Endothelial cell of umbilical vein (primary cell): ENCODE data around the gene MIEN1. TPM values are rescaled to one million over a fixed set of nuclear protein-coding genes. Genes with fewer than 3 reads are reported as not detected.

Experiments
- BruUV-seq: library from RNA; stranded (reverse); fragments of 400-500 nt; replicated peaks from 2 replicates; lab custom pipeline; 2021; lab: Mats Ljungman, UMichigan
- CTCF ChIA-PET: fragments of 300-600, 350-600 bp; sonication (Branson Sonifier 250); formaldehyde crosslinking; loops from one replicate; lab custom pipeline; 2021; ENCODE audit warnings: antibody characterized with exemption, inconsistent platforms; lab: Charles Lee
- POLR2A ChIA-PET: fragments of 300-600, 350-600 bp; sonication (Branson Sonifier 250); formaldehyde crosslinking; loops from one replicate; lab custom pipeline; 2021; ENCODE audit warnings: antibody characterized with exemption, inconsistent platforms; lab: Charles Lee
- DNase-seq: peaks from one replicate; pipeline ENCODE4 v3.0.0-alpha.2; 2011; ENCODE audit warnings: low read depth, low spot score
- FAIRE-seq: peaks from 2 replicates; lab custom pipeline; 2011; peaks lifted over from hg19 to GRCh38; lab: Jason Lieb, UNC
- H2AFZ ChIP-seq: 2 replicates; pipeline ENCODE4 v1.6.0; 2012; ENCODE audit warnings: low read depth, low read length, control low read depth, inconsistent platforms
- H3K27ac ChIP-seq: 2 replicates; pipeline ENCODE4 v1.5.1; 2011; ENCODE audit warnings: low read depth, mild to moderate bottlenecking, control low read depth, low read length, moderate library complexity; ENCODE audit not compliant: insufficient read depth
- H3K27me3 ChIP-seq, 2 experiments: 2 replicates each; pipeline versions ENCODE4 v1.6.0 to v1.6.1; 2011; ENCODE audit warnings: low read length in 2 of 2, mixed read lengths in 1 of 2; ENCODE audit not compliant: control insufficient read depth in 2 of 2, insufficient read depth in 2 of 2
- H3K36me3 ChIP-seq, 2 experiments: 2 replicates in 1 of 2; 3 replicates in 1 of 2; pipeline ENCODE4 v1.5.1; 2011; ENCODE audit warnings: low read length in 2 of 2, mild to moderate bottlenecking in 1 of 2, moderate library complexity in 1 of 2; ENCODE audit not compliant: control insufficient read depth in 2 of 2, insufficient read depth in 2 of 2; ENCODE audit errors: extremely low read depth in 1 of 2
- H3K4me1 ChIP-seq: 3 replicates; pipeline ENCODE4 v1.5.1; 2011; ENCODE audit warnings: mild to moderate bottlenecking, low read length; ENCODE audit not compliant: control insufficient read depth, insufficient read depth; ENCODE audit errors: extremely low read depth
- H3K4me2 ChIP-seq: 2 replicates; pipeline ENCODE4 v1.6.1; 2011; ENCODE audit warnings: low read length, control low read depth, mixed read lengths; ENCODE audit not compliant: insufficient read depth
- H3K4me3 ChIP-seq, 3 experiments: fragments of 200-600 bp in 1 of 3; sonication (generic), shearing (Covaris generic) in 1 of 3; replicated peaks in 1 of 3; 2 replicates each; pipeline ENCODE4 v1.5.1; 2011 to 2016; ENCODE audit warnings: control low read depth in 3 of 3, low read length in 3 of 3, mild to moderate bottlenecking in 2 of 3, inconsistent platforms in 1 of 3, low read depth in 1 of 3, moderate library complexity in 1 of 3; ENCODE audit not compliant: insufficient read depth in 1 of 3
- H3K79me2 ChIP-seq: 2 replicates; pipeline ENCODE4 v1.6.0; 2012; ENCODE audit warnings: low read length, inconsistent platforms; ENCODE audit not compliant: control insufficient read depth, insufficient read depth
- H3K9ac ChIP-seq: replicated peaks from 2 replicates; pipeline ENCODE3; 2011; ENCODE audit warnings: low read length, control low read depth; ENCODE audit not compliant: insufficient read depth; ENCODE audit errors: extremely low read depth
- H3K9me1 ChIP-seq: replicated peaks from 3 replicates; pipeline ENCODE4 v1.6.0; 2011; ENCODE audit warnings: mild to moderate bottlenecking, low read length; ENCODE audit not compliant: control insufficient read depth, insufficient read depth; ENCODE audit errors: extremely low read depth
- H3K9me3 ChIP-seq: replicated peaks from 2 replicates; pipeline ENCODE4 v1.5.1; 2012; ENCODE audit warnings: low read length, inconsistent platforms; ENCODE audit not compliant: control insufficient read depth, insufficient read depth
- H4K20me1 ChIP-seq: replicated peaks from 2 replicates; pipeline ENCODE3; 2011; ENCODE audit warnings: mild to moderate bottlenecking, low read length; ENCODE audit not compliant: control insufficient read depth, insufficient read depth; ENCODE audit errors: extremely low read depth
- EZH2 ChIP-seq: IDR thresholded peaks from 2 replicates; pipeline ENCODE4 v1.6.1; 2012; ENCODE audit warnings: borderline replicate concordance, low read depth, mild to moderate bottlenecking, moderate library complexity, low read length, inconsistent platforms; ENCODE audit not compliant: severe bottlenecking
- FOS ChIP-seq: IDR thresholded peaks from 2 replicates; pipeline ENCODE4 v1.6.1; 2011; ENCODE audit warnings: mild to moderate bottlenecking, low read length, moderate library complexity, borderline replicate concordance; ENCODE audit not compliant: insufficient read depth
- GATA2 ChIP-seq: IDR thresholded peaks from 2 replicates; pipeline ENCODE4 v1.7.0; 2011; ENCODE audit warnings: low read depth, mild to moderate bottlenecking, moderate library complexity, mixed read lengths, low read length; ENCODE audit not compliant: insufficient read length, insufficient read depth
- JUN ChIP-seq: IDR thresholded peaks from 2 replicates; pipeline ENCODE4 v1.6.1; 2011; ENCODE audit warnings: borderline replicate concordance, low read depth; ENCODE audit not compliant: insufficient read length, insufficient read depth
- MYC ChIP-seq: IDR thresholded peaks from one replicate; pipeline ENCODE4 v1.6.1; 2011; ENCODE audit warnings: mild to moderate bottlenecking, low read depth, low read length
- POLR2A ChIP-seq: IDR thresholded peaks from 2 replicates; pipeline ENCODE4 v1.6.1; 2012; ENCODE audit warnings: low read depth, mild to moderate bottlenecking, control low read depth, low read length
- POLR2AphosphoS5 ChIP-seq: IDR thresholded peaks from 2 replicates; pipeline ENCODE4 v1.6.1; 2012; ENCODE audit warnings: low read depth, mild to moderate bottlenecking, control low read depth, low read length, moderate library complexity; ENCODE audit not compliant: insufficient read depth
- dilution Hi-C: fragments of 300-500 bp; cut with MboI; formaldehyde crosslinking; loops from one replicate; pipeline ENCODE4 v1.15.0; 2019; ENCODE audit warnings: low sequenced_read_pairs; ENCODE audit not compliant: extremely low pct_ligation_motif_present
- intact Hi-C: fragments of 100-400 bp; cut with micrococcal nuclease; formaldehyde crosslinking; loops from one replicate; pipeline ENCODE4 v1.10.0; 2022
- polyA plus RNA-seq, 4 experiments: library from polyadenylated mRNA; depleted of rRNA in 3 of 4; stranded (reverse) in 3 of 4; unstranded in 1 of 4; fragments of >200 nt; gene quantifications; 2 replicates each; pipeline versions ENCODE4 v1.2.1 to v1.2.3, GENCODE V29; 2011 to 2012; ENCODE audit warnings: missing spikeins in 1 of 4
- total RNA-seq: library from RNA; stranded (reverse); gene quantifications from 2 replicates; pipeline ENCODE4 v1.2.3, GENCODE V29; 2021
- TF ChIP-seq, protein P1 (sequence below), 2 donors: IDR thresholded peaks; 1 replicate in 1 of 2; 2 replicates in 1 of 2; pipeline ENCODE4 v1.5.1; 2011; ENCODE audit warnings: low read length in 2 of 2, mild to moderate bottlenecking in 2 of 2, moderate library complexity in 2 of 2, control low read depth in 1 of 2, inconsistent platforms in 1 of 2, low read depth in 1 of 2; ENCODE audit not compliant: insufficient read depth in 1 of 2; ENCODE audit errors: extremely low read depth in 1 of 2
- TF ChIP-seq, protein P2 (sequence below): IDR thresholded peaks from 2 replicates; pipeline ENCODE4 v1.6.1; 2011; ENCODE audit not compliant: insufficient read depth, insufficient read length

Gene MIEN1
- total and polyA plus RNA-seq, 2 donors (not counting 3 experiments of a cell fraction or from before 2014, with no cell fraction given), result 42.4 to 74.5 TPM

DNA sequence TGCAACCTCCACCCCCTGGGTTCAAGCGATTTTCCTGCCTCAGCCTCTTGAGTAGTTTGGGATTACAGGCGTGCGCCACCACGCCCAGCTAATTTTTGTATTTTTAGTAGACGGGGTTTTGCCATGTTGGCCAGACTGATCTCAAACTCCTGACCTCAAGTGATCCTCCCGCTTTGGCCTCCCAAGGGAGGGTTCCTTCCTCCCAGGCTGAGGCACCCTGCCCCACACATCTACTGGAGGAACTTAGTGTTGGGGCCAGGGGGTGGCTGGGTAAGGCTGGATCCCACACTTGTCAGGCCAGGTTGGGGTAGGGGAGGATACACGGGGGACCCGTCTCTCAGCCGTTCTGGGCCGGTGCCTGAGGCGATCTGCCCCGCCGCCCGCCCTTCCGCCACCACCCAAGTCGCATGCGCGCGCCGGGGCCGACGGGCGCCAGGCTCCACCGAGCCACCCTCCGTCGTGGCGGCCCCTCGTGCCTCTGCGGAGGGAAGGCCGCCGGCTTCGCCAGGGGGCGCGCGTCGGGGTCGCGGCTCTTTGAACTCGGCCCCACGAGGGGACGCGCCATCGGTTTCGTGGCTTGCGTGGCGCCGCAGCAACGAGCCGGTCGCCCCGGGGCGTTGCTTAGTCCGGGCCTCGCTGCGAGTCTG lies 23.3 kb upstream of the MIEN1 start:
- Histone ChIP-seq H4K20me1 (no peaks in the 10 kb centered on the region), H2AFZ (peak overlapping the region; percentile 96), H3K9ac (peak overlapping the region; percentile 25), H3K27ac (no peak overlapping the region), H3K4me1 (peaks cover 9% of the 10 kb centered on the region), H3K79me2 (no peaks in the 10 kb centered on the region), H3K9me3 (no peaks in the 10 kb centered on the region), H3K4me2 (peak overlapping the region; percentile 48), H3K4me3 (peak overlapping the region in 2 of 3 experiments; percentile 21 to 71), H3K9me1 (no peaks in the 10 kb centered on the region), H3K36me3 (no peaks in the 10 kb centered on the region), H3K27me3 (peaks cover 7 to 11% of the 10 kb centered on the region in 2 experiments)
- POLR2A ChIA-PET, result no interaction called here
- TF ChIP-seq GATA2 (no peak), POLR2A (no peak), JUN (no peak), POLR2AphosphoS5 (no peak), MYC (no peak), FOS (no peak), EZH2 (no peak)
- TF ChIP-seq, protein P1, sequence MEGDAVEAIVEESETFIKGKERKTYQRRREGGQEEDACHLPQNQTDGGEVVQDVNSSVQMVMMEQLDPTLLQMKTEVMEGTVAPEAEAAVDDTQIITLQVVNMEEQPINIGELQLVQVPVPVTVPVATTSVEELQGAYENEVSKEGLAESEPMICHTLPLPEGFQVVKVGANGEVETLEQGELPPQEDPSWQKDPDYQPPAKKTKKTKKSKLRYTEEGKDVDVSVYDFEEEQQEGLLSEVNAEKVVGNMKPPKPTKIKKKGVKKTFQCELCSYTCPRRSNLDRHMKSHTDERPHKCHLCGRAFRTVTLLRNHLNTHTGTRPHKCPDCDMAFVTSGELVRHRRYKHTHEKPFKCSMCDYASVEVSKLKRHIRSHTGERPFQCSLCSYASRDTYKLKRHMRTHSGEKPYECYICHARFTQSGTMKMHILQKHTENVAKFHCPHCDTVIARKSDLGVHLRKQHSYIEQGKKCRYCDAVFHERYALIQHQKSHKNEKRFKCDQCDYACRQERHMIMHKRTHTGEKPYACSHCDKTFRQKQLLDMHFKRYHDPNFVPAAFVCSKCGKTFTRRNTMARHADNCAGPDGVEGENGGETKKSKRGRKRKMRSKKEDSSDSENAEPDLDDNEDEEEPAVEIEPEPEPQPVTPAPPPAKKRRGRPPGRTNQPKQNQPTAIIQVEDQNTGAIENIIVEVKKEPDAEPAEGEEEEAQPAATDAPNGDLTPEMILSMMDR (IDR thresholded peaks at IDR 0.05; ENCODE audit: extremely low read depth in 1 of 2, insufficient read depth in 1 of 2, low read depth in 1 of 2, low read length in 2 of 2), result no peak
- TF ChIP-seq, protein P2, sequence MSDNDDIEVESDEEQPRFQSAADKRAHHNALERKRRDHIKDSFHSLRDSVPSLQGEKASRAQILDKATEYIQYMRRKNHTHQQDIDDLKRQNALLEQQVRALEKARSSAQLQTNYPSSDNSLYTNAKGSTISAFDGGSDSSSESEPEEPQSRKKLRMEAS, result no peak
- CTCF ChIA-PET, result interaction anchor here (1.8 to 4.9 kb wide), 5 partner anchors 24 to 206 kb away, joined by 8 to 84 read pairs (median 11); partner anchors contain the start of gene MIEN1
- DNase-seq, result no peak
- intact Hi-C loops (loop anchor here (1.0 to 5.0 kb wide), 4 partner anchors 116 to 227 kb away; partner anchors contain the start of genes PSMD3 and STARD3), dilution Hi-C loops (no loop called here)
- no TSS peak for BruUV-seq
- peak; percentile 21 for FAIRE-seq
